T-cell (primary cell): ENCODE data around the gene ICE1. TPM values are rescaled to one million over a fixed set of nuclear protein-coding genes. Genes with fewer than 3 reads are reported as not detected.

Experiments
- ATAC-seq, 4 experiments: fragments of 200-7000 bp in 3 of 4; fragments of 150-1000 bp in 1 of 4; cut with Tn5 transposase; replicated peaks in 1 of 4; 1 replicate in 3 of 4; 2 replicates in 1 of 4; pipeline ENCODE4 v1.10.0; 2021; ENCODE audit warnings: moderate library complexity in 3 of 4, mild to moderate bottlenecking in 2 of 4, moderate number of reproducible peaks in 1 of 4
- CTCF ChIA-PET, 2 donors: fragments of 300-600 bp; sonication (Branson Sonifier 250); formaldehyde crosslinking; loops; one replicate each; lab custom pipeline; 2022; ENCODE audit warnings: antibody characterized with exemption in 2 of 2; lab: Charles Lee
- POLR2A ChIA-PET, 2 donors: fragments of 300-600 bp; sonication (Branson Sonifier 250); formaldehyde crosslinking; loops; one replicate each; lab custom pipeline; 2022; ENCODE audit warnings: antibody characterized with exemption in 2 of 2; lab: Charles Lee
- DNase-seq, 35 experiments: peaks; one replicate each; pipeline versions ENCODE4 v3.0.0 to v3.0.0-alpha.2; 2013 to 2023
- H3K27ac ChIP-seq: one replicate; pipeline ENCODE4 v1.5.1; 2013; ENCODE audit warnings: low read length
- H3K27me3 ChIP-seq, 2 experiments: replicated peaks in 1 of 2; 1 replicate in 1 of 2; 2 replicates in 1 of 2; pipeline versions ENCODE4 v1.6.1 to v1.7.0; 2013; ENCODE audit warnings: low read length in 1 of 2, mixed read lengths in 1 of 2; ENCODE audit not compliant: control insufficient read depth in 2 of 2, insufficient read depth in 2 of 2; ENCODE audit errors: extremely low read depth in 1 of 2
- H3K36me3 ChIP-seq, 2 donors: 1 replicate in 1 of 2; 2 replicates in 1 of 2; pipeline versions ENCODE4 v1.6.1 to v1.7.0; 2013; ENCODE audit warnings: low read length in 1 of 2; ENCODE audit not compliant: control insufficient read depth in 2 of 2, insufficient read depth in 1 of 2; ENCODE audit errors: extremely low read depth in 1 of 2
- H3K4me1 ChIP-seq, 2 experiments: 1 replicate in 1 of 2; 2 replicates in 1 of 2; pipeline versions ENCODE4 v1.6.1 to v1.7.0; 2013; ENCODE audit warnings: low read length in 2 of 2, mixed read lengths in 1 of 2; ENCODE audit not compliant: insufficient read depth in 2 of 2, control insufficient read depth in 1 of 2; ENCODE audit errors: extremely low read depth in 1 of 2
- H3K4me3 ChIP-seq, 2 donors: 1 replicate in 1 of 2; 2 replicates in 1 of 2; pipeline versions ENCODE4 v1.5.1 to v1.7.0; 2013; ENCODE audit warnings: mild to moderate bottlenecking in 2 of 2, low read length in 1 of 2, moderate library complexity in 1 of 2; ENCODE audit not compliant: control insufficient read depth in 1 of 2; ENCODE audit errors: extremely low read depth in 1 of 2
- H3K9me3 ChIP-seq: 2 replicates; pipeline ENCODE4 v1.7.0; 2013
- H3K27ac Mint-ChIP-seq, 2 donors: one replicate each; pipeline ENCODE4 v1.8.0; 2020 to 2021; ENCODE audit warnings: mild to moderate bottlenecking in 2 of 2, mixed read lengths in 2 of 2
- H3K27me3 Mint-ChIP-seq, 2 donors: one replicate each; pipeline ENCODE4 v1.8.0; 2021 to 2022; ENCODE audit warnings: mixed read lengths in 2 of 2
- H3K36me3 Mint-ChIP-seq: one replicate; pipeline ENCODE4 v1.8.0; 2021; ENCODE audit warnings: mixed read lengths
- H3K4me1 Mint-ChIP-seq, 3 donors: one replicate each; pipeline ENCODE4 v1.8.0; 2020 to 2022; ENCODE audit warnings: mixed read lengths in 3 of 3, mild to moderate bottlenecking in 1 of 3
- H3K4me3 Mint-ChIP-seq, 3 donors: one replicate each; pipeline ENCODE4 v1.8.0; 2020 to 2022; ENCODE audit warnings: mild to moderate bottlenecking in 3 of 3, mixed read lengths in 3 of 3, moderate library complexity in 3 of 3
- H3K9me3 Mint-ChIP-seq, 3 donors: one replicate each; pipeline ENCODE4 v1.8.0; 2020 to 2022; ENCODE audit warnings: mixed read lengths in 3 of 3
- WGBS: methylation state at CpG from one replicate; pipeline ENCODE4 v1.1.5; 2013; ENCODE audit warnings: missing lambda C conversion rate; ENCODE audit not compliant: insufficient coverage; 5-methylcytosine and 5-hydroxymethylcytosine counted together
- total RNA-seq, 35 experiments: library from RNA in 6 of 35; stranded (reverse) in 6 of 35; fragments of 120-200 nt in 1 of 35; gene quantifications; one replicate each; pipeline versions ENCODE4 v1.2.1 to v1.2.4 and lab custom pipeline; 2013 to 2026

Gene ICE1
- total RNA-seq, 5 donors from 2014 or later (not counting 1 experiment from before 2014, with no cell fraction given) = 37.3 to 42.9 (median 40.5) TPM

GRCh38 chr5:5380298-5380697 lies 42.2 kb upstream of the ICE1 start:
- H3K36me3 Mint-ChIP-seq = no peaks in the 10 kb centered on the region
- Histone ChIP-seq H3K36me3 (no peaks in the 10 kb centered on the region), H3K4me3 (no peak overlapping the region), H3K9me3 (no peaks in the 10 kb centered on the region), H3K4me1 (no peaks in the 10 kb centered on the region), H3K27ac (no peak overlapping the region), H3K27me3 (no peaks in the 10 kb centered on the region)
- H3K27ac Mint-ChIP-seq = no peak overlapping the region
- H3K4me1 Mint-ChIP-seq = no peaks in the 10 kb centered on the region
- ATAC-seq (no peak), DNase-seq (no peak)
- POLR2A ChIA-PET = no interaction called here
- WGBS = no CpG with 5 or more reads among the region's 6 CpGs
- CTCF ChIA-PET = no interaction called here
- no peak overlapping the region for H3K4me3 Mint-ChIP-seq
- H3K27me3 Mint-ChIP-seq = peaks cover 0 to 2% of the 10 kb centered on the region in 2 donors
- no peaks in the 10 kb centered on the region for H3K9me3 Mint-ChIP-seq

DNA sequence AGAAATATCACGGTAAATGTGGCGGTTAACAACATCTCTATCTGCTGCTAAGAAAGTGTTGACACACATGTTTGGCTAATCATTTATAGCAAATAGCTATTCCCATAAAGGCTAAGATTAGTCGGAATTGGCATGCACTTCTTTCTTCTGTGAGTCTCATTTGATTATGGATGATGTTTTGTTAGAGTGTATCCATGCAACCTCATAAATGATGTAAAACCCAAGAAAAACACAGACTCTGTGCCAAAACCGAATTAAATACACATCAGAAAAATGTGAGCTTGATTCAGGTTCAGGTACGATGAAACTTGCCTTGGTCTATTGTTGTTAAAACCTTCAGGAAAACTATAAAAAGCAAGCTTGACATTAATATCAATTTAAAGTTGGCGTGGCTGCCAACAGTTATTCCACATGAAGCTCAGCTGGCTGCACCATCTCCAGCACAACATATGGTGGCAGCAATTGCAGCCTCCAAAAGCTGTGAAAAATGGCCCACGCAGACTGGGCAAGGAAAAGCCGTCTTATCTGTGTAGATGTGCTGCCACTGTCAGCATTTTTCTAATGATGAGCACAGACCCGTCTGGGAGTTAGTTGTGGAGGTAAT lies 41.1 kb upstream of the ICE1 start:
- Histone ChIP-seq H3K9me3 (no peaks in the 10 kb centered on the region), H3K36me3 (no peaks in the 10 kb centered on the region), H3K27ac (no peak overlapping the region), H3K4me3 (no peak overlapping the region), H3K27me3 (no peaks in the 10 kb centered on the region), H3K4me1 (no peaks in the 10 kb centered on the region)
- Mint-ChIP-seq H3K27me3 (peaks cover 0 to 2% of the 10 kb centered on the region in 2 donors), H3K9me3 (no peaks in the 10 kb centered on the region), H3K4me1 (no peaks in the 10 kb centered on the region), H3K36me3 (no peaks in the 10 kb centered on the region), H3K27ac (no peak overlapping the region), H3K4me3 (no peak overlapping the region)
- WGBS = 91% methylated on average over 5 of the region's 9 CpGs
- POLR2A ChIA-PET = no interaction called here
- DNase-seq = no peak
- ATAC-seq = no peak
- CTCF ChIA-PET = no interaction called here

- Mint-ChIP-seq H3K27me3 (peaks cover 0 to 2% of the 10 kb centered on the region in 2 donors), H3K4me1 (no peaks in the 10 kb centered on the region), H3K36me3 (no peaks in the 10 kb centered on the region), H3K4me3 (no peak overlapping the region), H3K27ac (no peak overlapping the region), H3K9me3 (no peaks in the 10 kb centered on the region)
- no peaks in the 10 kb centered on the region for H3K27me3 ChIP-seq
- 40% methylated on average over 1 of the region's 5 CpGs for WGBS
- H3K4me3 ChIP-seq = no peak overlapping the region
- no peaks in the 10 kb centered on the region for H3K36me3 ChIP-seq
- POLR2A ChIA-PET = no interaction called here
- H3K4me1 ChIP-seq = no peaks in the 10 kb centered on the region
- ATAC-seq = no peak
- no peaks in the 10 kb centered on the region for H3K9me3 ChIP-seq
- no peak for DNase-seq
- CTCF ChIA-PET = no interaction called here
- H3K27ac ChIP-seq = no peak overlapping the region
Measured at GRCh38 chr5:5383461-5383860, 39.0 kb upstream of the ICE1 start.

GRCh38 chr5:5384660-5385330 lies 37.7 kb upstream of the ICE1 start:
- Histone ChIP-seq H3K9me3 (no peaks in the 10 kb centered on the region), H3K4me3 (no peak overlapping the region), H3K36me3 (no peaks in the 10 kb centered on the region), H3K27ac (no peak overlapping the region), H3K27me3 (no peaks in the 10 kb centered on the region), H3K4me1 (no peaks in the 10 kb centered on the region)
- 71% methylated on average over 2 of the region's 11 CpGs for WGBS
- ChIA-PET POLR2A (no interaction called here), CTCF (no interaction called here)
- H3K4me1 Mint-ChIP-seq = no peaks in the 10 kb centered on the region
- H3K4me3 Mint-ChIP-seq = no peak overlapping the region
- no peaks in the 10 kb centered on the region for H3K9me3 Mint-ChIP-seq
- no peaks in the 10 kb centered on the region for H3K36me3 Mint-ChIP-seq
- DNase-seq = no peak
- no peak for ATAC-seq
- H3K27me3 Mint-ChIP-seq = no peaks in the 10 kb centered on the region
- H3K27ac Mint-ChIP-seq = no peak overlapping the region

DNA sequence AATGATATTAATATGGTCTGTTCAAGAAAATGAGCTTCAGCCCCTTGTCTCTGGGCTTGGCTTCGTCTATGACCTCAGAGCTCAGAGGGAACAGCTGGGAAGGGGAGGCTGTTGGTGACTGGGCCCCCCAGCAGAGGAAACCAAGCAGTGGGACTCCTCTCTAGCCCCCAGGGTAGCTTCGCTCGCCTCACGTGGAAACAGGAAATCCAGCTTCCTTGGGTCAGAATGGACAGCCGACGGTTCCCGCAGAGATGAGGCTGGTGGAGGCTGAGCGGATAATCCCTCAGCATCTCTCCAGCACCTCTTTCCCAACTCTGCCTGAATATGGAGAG lies 37.2 kb upstream of the ICE1 start:
- no peak overlapping the region for H3K27ac Mint-ChIP-seq
- no peaks in the 10 kb centered on the region for H3K27me3 Mint-ChIP-seq
- H3K4me3 Mint-ChIP-seq = no peak overlapping the region
- no peaks in the 10 kb centered on the region for H3K4me1 Mint-ChIP-seq
- Histone ChIP-seq H3K27me3 (no peaks in the 10 kb centered on the region), H3K27ac (no peak overlapping the region), H3K4me3 (no peak overlapping the region), H3K4me1 (no peaks in the 10 kb centered on the region), H3K9me3 (no peaks in the 10 kb centered on the region), H3K36me3 (no peaks in the 10 kb centered on the region)
- CTCF ChIA-PET = no interaction called here
- ATAC-seq = no peak
- DNase-seq = no peak
- no peaks in the 10 kb centered on the region for H3K36me3 Mint-ChIP-seq
- 54% methylated on average over 3 of the region's 8 CpGs for WGBS
- no peaks in the 10 kb centered on the region for H3K9me3 Mint-ChIP-seq
- POLR2A ChIA-PET = no interaction called here

DNA sequence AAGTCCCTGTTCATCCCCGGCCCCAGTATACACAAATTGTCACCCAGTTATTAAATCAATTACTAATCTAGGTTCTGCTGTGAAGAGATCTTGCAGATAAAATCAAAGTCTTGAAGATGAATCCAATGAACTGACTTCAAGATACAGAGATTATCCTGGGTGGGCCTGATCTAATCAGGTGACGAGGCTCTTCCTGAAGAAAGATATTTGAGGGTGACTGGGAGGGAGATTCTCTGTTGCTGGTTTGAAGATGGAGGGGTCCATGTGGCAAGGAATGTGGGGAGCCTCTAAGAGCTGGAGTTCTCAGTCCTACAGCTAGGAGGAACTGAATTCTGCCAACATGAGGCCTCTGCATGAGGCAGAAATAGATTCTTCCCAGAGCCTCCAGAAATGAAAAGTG lies 36.1 kb upstream of the ICE1 start:
- H3K4me1 ChIP-seq = no peaks in the 10 kb centered on the region
- H3K4me3 ChIP-seq = no peak overlapping the region
- ChIA-PET CTCF (no interaction called here), POLR2A (no interaction called here)
- no peak for ATAC-seq
- 67% methylated on average over 1 of the region's 2 CpGs for WGBS
- Mint-ChIP-seq H3K4me1 (no peaks in the 10 kb centered on the region), H3K27me3 (no peaks in the 10 kb centered on the region), H3K27ac (no peak overlapping the region), H3K9me3 (no peaks in the 10 kb centered on the region), H3K36me3 (peaks cover 3% of the 10 kb centered on the region), H3K4me3 (no peak overlapping the region)
- DNase-seq = no peak
- H3K27ac ChIP-seq = no peak overlapping the region
- H3K27me3 ChIP-seq = no peaks in the 10 kb centered on the region
- H3K36me3 ChIP-seq = no peaks in the 10 kb centered on the region
- no peaks in the 10 kb centered on the region for H3K9me3 ChIP-seq
